HG02970 (cell line): ENCODE data around the gene EXTL1.

ENCODE experiments used
- ATAC-seq: cut with Tn5 transposase; IDR thresholded peaks from one replicate; pipeline ENCODE4 v1.9.1; 2021; ENCODE audit warnings: mild to moderate bottlenecking, moderate library complexity, moderate number of reproducible peaks; ENCODE audit not compliant: unreplicated experiment, low FRiP score

Gene EXTL1

DNA sequence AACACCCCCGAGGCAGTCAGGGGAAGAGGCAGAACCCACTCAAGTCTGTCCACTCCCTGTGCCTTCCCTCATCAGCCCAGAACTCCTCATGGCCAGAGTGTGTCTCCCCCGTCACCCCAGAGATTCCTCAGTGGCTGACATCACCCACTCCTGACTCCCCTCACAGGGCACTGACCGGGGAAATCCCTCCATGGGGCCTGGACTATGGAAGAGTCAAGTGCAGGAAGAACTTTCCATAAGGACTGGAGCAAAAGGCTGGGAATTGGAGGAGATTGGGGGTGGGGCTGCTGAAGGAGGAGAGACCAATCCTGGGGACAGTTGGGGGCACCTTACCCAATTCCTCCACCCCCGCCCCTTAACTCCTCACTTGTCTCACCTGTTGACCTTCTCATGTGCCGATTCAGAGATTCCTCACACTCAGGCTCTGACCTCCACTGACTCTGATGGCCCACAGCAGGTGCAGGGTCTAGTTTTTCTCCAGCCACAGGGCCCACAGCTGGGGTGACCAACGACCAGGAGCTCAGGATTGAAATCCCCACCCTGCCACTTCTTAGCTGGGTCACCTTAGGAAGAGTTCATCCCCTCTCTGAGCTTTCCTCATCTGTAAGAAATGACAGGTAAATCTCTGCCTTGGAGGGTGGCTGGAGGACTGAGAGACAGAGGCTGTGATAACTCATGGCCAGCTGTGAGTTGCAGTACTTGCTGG is 481 bp upstream of the EXTL1 start:
- no peak for ATAC-seq

DNA sequence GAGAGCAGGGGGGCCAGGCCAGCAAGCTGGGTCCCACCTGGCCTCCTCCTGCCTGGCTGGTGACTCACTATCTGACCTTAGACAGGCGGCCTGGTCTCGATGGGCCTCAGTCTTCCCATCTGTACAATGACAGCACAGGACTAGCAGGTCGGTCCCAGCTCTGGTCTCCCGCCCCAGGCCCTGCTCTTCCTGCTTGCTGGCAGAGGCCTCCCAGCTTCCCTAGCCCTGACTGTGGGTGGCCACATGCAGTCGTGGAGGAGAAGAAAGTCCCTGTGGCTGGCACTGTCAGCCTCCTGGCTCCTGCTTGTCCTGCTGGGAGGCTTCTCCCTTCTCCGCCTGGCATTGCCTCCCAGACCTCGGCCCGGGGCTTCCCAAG is 817 bp downstream of the EXTL1 start:
- no peak for ATAC-seq

DNA sequence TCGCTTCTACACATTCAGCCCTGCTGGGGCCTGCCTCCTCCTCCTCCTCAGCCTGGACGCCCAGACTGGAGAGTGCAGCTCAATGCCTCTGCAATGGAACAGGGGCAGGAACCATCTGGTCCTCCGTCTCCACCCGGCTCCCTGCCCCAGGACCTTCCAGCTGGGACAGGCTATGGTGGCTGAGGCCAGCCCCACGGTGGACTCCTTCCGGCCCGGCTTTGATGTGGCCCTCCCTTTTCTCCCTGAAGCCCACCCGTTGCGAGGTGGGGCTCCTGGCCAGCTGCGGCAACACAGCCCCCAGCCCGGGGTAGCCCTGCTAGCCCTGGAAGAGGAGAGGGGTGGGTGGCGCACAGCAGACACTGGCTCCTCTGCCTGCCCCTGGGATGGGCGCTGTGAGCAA is 1.4 kb downstream of the EXTL1 start:
- no peak for ATAC-seq

DNA sequence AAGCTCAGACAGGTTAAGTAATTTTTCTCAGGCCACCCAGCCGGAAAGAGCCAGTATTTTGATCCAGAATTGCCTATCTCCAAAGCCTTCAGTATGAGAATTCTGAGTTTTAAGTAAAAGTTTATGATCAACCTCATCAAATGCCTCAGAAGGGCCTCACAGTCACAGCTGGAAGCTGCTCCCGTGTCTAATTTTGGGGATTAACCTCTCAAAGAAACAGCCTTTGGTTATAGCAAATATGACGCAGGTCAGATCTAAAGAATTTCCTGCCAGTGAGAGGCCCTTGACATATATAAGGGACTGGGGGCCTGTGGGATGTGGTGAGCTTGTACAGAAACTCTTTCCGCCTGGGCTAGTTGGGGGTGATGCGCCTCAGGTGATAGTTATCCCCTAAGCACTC is 2.3 kb downstream of the EXTL1 start:
- no peak for ATAC-seq

DNA sequence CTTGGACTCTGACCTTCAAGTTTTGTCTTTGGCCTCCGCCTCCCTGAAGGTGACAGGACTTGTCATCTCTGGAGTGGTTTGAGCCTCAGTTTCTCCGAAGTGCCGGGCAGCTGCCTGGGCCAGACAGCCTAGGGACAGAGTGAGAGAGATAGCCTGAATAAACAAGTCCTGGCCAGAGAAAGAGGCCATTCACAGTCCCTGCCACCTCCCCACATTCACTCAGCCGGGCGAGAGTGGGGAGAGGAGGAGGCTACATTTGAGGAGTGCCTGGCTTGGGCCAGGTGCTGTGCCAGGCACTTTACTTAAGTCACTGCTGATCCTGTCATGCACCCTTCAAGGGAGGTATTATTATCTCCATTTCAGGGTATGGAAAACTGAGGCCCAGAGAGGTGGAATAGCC is 3.5 kb downstream of the EXTL1 start:
- no peak for ATAC-seq

DNA sequence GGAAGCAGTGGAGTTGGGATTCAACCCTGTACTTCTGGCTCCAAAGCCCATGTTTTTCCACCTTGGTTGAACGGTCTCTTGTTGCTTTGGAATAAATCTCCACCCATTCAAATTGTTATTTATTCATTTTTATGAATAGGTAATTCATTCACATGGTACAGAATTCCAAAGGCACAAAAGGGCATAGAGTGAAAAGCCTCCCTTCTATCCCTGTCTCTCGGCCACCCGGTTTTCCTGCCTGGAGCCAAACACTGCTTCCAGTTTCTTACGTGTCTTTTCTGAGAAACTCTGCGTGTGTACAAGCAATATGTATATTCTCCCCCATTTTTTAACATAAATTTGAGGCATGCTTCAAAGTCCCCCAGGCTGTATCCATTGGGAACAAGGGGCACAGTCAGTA is 3.9 kb downstream of the EXTL1 start:
- ATAC-seq: no peak

DNA sequence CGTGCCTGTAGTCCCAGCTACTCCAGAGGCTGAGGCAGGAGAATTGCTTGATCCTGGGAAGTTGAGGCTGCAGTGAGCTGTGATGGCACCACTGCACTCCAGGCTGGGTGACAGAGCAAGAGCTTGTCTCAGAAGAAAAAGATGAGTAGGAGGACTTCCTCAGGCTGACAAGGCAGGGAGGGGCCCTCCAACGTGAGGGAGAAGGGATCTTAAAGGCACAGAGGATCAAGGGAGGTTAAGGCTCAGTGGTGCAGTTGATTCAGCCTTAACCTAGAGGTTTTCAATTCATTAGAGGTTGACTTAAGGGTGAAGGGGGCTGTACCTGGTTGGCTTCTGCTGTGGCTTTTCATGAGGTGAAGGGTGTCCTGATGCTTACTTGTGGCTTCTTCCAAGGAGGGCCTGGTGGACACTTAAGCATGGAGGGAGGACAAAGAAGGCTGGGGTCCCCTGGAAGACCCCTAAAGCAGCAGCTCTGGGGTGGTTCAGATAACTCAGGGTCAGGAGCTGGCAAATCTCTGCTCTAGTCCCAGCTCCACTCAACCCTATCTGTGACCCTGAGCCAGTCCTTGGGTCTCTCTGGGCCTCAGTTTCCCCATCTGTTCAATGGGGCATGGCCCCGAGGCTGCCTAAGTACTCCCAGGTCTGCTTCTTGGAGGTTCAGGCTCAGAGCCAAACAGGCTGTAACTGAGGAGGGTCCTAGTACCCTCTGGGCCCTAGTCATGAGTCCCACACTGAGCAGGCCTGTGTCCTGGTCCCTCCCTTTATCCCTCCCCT is 6.3 kb downstream of the EXTL1 start:
- ATAC-seq: no peak

DNA sequence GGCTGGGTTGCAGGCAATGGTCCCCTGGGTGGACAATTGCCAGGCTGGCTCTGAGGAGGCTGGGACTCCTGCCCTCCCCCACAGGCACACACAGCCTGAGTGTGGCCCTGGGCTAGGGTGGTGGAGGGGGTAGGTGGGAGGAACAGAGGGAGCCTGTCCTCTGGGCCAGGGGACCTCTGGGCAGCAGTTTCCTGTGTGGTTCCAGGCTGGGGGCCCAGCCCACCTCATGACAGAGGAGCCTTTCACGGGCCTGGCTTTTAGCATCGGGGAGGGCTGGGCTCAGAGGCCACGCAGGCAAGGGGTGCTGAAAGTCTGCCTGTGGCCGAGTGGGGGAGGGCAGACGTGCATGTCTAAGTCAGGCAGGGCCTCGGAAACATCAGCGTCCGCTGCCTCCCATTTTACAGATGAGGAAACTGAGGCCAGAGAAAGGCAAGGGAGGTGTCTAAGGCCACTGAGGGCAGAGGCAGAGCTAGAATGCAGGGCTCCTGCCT is 7.0 kb downstream of the EXTL1 start:
- no peak for ATAC-seq

DNA sequence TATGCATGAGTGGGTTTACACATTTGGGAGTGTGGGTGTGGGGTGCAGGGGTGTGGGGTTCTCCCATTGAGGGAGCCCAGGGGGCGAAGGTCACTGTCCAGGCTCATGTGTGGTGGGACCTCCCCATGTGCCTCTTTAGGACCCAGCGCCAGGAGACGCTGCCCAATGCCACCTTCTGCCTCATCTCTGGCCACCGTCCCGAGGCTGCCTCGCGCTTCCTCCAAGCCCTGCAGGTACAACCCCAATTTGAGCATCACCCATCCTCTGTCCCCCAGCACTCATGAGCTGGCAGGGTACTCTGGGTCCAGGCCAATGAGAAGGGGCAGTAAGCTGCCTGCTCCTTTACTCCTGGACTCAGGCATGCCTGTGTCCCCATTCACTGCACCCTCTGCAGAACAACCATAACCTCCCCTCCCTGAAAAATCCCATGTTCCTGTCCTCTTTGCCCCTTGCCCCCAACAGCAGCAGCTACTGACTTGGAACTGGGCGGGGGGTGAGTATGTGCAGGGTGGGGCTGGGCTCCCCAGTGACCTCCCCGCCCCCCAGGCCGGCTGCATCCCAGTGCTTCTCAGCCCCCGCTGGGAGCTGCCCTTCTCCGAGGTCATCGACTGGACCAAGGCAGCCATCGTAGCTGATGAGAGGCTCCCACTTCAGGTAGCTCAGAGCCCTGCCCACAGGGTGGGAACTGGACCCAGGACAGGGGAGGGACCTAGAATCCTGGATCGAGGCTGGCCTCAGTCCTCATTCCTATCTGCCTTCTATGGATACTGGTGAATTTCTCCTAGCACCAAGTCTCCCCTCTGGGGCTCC is 7.7 kb downstream of the EXTL1 start:
- ATAC-seq: no peak

DNA sequence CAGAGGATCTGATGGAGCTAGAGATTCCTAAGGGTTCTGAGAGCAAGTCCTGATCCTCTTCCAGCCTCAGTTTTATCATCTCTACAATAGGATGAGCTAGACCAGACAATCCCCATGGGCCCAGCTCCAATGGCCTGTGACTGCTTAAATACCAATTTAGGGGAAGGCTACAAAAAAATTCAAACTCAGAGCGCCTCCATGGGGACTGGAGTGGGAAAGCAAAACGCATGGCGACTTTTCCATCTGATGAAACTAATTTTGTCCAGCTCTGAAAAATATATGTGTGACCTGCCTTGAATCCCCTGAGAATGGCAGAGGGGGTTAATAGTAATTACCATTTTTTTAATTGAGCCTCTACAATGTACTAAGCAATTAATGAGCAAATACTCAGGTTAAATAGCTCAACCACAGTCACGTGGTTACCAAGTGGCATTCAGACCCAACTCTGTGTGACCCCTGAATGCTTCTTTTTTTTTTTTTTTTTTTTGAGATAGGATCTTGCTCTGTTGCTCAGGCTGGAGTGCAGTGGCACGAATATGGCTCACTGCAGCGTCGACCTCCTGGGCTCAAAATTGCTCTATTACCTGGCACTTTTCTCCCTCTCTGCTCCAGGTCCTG is 8.4 kb downstream of the EXTL1 start:
- ATAC-seq: no peak

DNA sequence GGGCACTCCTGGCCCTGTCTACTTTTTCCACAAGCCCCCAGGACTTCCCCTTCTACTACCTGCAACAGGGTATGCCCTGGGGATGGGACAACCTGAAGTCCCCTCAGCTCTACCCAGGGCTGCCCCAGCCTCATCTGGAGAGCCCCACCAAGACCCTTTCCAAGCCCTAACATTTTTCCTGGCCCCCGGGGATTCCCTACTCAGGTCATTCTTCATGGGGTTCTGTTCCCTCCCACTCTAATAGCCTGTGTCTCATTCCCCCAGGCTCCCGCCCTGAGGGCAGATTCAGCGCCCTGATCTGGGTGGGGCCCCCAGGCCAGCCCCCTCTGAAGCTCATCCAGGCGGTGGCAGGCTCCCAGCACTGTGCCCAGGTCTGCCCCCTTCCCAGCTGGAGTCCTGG is 9.6 kb downstream of the EXTL1 start:
- no peak for ATAC-seq

DNA sequence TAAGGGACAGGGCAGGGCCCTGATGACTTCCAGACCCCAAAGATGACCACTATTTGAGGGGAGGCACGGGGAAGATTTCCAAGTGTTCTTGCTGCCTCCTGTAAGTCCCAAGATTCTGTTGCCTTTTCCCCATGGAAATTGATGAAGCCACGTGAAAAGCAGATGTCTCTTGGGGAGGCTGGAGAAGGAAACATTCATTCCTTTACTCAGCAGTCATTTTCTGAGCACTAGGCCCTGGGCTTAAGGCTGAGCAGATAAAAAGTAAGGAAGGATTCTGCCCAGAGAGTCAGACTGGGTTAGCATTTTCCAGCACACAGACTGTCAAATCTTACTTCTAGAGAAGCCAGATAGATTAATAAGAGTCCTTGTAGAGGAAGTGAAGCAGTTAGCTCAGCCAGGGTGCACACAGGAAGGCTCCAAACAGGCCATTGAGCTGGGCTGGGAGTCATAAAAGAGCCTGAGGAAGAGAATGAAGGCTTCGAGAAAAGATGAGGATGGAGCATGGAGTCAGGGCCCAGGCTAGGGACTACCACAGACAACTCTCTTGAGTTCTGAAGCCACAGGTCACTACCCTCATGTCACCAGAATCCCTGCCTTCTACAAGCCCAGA is 10.1 kb downstream of the EXTL1 start:
- no peak for ATAC-seq

DNA sequence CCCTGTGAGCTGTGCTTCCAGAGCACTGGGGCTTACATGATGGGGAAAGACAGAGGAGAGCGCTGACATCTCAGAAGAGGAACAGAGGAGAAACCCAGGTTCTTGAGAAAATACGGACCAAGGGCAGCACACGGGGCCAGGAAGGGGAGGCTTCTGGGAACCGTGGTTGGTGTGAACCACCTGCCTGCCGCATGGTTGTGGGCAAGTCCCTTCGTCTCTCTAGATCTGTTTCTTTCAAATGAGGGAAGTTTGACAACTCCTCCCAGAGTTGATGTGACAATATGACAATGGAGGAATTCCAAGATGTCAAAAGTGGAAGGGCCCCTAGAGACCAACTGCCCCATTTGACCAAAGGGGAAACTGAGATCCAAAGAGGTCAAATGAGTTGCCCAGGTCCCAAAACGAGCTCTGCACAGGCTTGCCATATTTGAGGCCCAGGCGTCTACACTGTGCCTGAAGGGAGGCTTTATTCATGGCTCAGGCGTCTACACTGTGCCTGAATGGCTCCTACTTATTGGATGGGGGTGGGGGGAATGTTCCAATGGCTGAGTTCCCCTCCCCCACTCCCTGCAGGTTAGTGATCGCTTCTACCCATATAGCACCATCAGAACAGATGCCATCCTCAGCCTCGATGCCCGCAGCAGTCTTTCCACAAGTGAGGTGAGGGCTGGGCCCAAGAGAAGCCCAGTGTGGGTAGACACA is 11.2 kb downstream of the EXTL1 start:
- no peak for ATAC-seq

DNA sequence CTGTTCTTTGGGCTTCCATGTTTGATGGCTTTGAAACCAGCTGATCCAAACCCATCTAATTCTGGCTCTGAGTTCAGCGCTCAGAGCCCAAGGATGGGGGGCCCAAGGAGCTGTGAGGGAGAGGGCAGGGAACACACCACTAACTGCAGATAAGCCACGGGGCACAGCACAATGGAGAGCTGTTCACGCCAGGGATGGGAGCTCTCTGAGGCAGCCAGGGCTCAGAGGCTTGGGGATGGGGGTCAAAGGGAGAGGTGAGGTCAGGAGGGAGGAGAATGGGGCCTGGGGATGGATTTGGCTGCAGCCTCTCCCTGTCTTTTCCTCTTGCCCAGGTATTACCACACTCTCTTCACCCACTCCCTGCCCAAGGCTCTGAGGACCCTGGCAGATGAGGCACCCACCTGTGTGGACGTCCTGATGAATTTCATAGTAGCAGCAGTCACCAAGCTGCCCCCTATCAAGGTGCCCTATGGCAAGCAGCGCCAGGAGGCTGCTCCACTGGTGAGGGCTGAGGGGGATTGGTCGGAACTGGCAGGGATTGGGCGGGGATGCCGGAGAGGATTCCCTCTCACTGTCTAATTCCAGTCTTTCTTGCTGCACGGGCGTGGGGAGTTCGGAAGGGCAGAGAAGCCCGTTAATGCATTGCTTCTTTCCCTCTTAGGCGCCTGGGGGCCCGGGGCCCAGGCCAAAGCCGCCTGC is 13.1 kb downstream of the EXTL1 start:
- no peak for ATAC-seq

DNA sequence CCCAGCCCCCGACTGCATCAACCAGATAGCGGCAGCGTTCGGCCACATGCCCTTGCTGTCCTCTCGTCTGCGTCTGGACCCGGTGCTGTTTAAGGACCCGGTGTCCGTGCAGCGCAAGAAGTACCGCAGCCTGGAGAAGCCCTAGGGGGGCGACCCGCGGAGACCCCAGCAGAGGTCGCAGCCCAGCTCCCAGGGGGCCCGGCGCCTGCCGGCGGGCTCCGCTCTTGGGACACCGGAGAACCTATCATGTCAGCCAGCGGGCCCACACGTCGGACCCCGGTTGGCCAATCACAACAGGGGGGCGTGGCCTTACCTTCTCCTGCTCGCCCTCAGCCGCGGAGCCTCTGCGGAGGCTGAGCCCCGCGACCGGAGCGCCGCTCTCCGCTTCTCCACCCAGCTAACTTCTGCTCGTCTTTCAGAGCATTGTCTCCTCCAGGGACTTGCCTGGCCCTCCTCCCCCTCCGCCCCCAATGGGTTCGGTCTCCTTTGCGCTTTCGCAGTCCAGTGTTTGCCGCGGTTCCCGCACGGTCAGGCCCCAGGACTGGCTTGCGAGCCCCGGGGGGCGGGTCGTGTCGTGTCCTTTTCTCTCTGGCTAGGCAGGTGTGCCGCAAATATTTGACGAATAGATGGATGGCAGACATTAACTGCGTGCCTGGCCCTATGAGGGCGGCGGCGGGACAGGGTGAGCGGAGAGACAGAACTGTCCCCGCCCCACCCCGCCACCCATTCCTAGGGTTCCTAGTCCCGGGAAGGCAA is 13.8 kb downstream of the EXTL1 start:
- peak; percentile 74 for ATAC-seq

DNA sequence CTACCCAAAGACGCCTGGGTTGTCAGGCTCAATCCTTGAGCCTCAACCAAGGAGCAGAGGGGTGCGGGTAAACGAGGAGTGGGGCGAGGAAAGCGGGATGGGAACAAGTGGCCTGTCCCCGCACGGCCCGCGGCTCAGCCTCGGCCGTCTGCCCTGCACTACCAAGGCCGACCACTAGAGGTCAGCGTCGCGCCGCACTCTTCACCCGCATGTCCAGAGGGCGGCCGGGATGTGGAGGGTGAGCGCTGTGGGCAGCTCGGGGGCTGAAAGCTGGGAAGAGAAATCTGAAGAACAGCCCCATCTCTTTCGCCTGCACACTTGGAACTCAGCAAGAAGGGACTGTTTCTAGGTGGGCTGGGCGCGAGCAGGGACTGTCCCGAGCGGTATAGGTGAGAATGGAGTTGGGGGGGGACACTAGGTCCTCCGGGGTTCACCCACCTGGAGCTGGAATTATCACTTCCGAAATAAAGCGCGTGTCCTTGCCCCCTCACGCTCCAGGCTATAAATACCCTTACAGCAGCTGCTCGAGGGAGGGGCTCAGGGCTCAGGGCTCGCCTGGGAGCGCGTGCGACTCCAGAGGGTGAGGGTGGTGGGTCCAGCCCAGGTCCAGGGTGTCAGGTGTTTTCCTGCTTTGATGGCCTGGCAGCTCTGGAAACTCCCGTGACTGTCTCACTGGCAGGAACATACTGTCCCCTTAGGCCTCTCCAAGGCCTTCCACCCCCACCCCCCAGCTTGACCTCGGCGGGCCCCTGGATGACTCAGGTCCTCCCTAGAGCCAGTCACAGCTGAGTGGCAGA is 14.6 kb downstream of the EXTL1 start:
- peak; percentile 80 for ATAC-seq

DNA sequence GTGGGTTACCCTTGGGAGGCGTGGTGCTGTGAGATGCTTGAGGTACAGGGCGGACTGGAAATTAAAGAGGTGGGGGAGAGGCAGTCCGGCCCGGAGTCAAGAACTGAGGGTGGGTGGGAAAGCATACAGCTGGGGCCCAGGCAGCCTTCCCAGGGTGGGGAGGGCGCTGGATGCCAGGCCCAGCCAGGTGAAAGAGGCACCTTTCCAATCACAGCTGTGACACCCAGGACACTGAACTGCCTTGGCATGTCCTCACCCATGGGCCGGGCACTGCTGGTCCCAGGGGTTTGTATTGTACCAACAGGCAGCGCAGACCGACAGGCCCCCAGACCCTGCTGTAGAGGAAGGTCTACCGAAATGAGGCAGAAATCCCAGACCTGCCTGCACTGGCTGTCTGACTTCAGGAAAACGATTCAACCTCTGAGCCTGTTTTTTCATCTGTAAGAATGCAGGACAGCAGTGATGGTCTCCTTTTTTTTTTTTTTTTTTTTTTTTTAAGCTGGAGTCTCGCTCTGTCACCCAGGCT is 15.2 kb downstream of the EXTL1 start:
- no peak for ATAC-seq
